Peyer's patch (tissue), 4 donors: ENCODE results near the gene LSM10.

Experiments used
- POLR2A ChIP-seq, 2 donors: fragments of 450-650 bp; IDR thresholded peaks; one replicate each; pipeline ENCODE4 v1.5.1; 2017; ENCODE audit warnings: antibody characterized with exemption in 2 of 2, mild to moderate bottlenecking in 2 of 2, moderate library complexity in 2 of 2
- TF ChIP-seq, protein P1 (sequence below), 6 experiments: fragments of 450-650 bp in 4 of 6; fragments of 200-600 bp in 2 of 6; sonication (generic) in 1 of 6; IDR thresholded peaks; one replicate each; pipeline ENCODE4 v1.5.1; 2017 to 2019; ENCODE audit warnings: antibody characterized with exemption in 6 of 6, mild to moderate bottlenecking in 3 of 6, moderate library complexity in 1 of 6

DNA sequence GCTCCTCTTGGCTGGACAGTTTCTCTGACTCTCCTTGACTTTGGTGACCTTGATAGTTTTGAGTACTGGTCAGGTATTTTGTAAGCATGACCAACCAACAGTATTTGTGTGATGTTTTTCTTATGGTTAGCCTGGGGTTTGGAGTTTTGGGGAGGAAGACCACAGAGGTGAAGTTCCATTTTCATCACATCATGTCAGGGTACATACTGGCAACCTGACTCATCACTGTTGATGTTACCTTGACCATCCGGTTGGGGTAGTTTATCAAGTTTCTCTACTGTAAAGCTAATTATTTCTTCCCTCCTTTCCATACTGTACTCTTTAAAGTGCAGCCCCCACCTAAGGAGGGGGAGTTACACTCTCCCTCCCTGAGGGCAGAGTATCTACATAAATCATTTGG, 39.1 kb upstream of the LSM10 start:
- TF ChIP-seq, protein P1, sequence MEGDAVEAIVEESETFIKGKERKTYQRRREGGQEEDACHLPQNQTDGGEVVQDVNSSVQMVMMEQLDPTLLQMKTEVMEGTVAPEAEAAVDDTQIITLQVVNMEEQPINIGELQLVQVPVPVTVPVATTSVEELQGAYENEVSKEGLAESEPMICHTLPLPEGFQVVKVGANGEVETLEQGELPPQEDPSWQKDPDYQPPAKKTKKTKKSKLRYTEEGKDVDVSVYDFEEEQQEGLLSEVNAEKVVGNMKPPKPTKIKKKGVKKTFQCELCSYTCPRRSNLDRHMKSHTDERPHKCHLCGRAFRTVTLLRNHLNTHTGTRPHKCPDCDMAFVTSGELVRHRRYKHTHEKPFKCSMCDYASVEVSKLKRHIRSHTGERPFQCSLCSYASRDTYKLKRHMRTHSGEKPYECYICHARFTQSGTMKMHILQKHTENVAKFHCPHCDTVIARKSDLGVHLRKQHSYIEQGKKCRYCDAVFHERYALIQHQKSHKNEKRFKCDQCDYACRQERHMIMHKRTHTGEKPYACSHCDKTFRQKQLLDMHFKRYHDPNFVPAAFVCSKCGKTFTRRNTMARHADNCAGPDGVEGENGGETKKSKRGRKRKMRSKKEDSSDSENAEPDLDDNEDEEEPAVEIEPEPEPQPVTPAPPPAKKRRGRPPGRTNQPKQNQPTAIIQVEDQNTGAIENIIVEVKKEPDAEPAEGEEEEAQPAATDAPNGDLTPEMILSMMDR (IDR thresholded peaks at IDR 0.05), result no peak
- no peak for TF ChIP-seq POLR2A (IDR thresholded peaks at IDR 0.05)
